IMR-90 (cell line): ENCODE measurements around the gene SLC44A1. TPM values are rescaled to one million over a fixed set of nuclear protein-coding genes. Genes with fewer than 3 reads are reported as not detected.

Experiments used
- ATAC-seq: fragments of 200-7000 bp; cut with Tn5 transposase; 2 replicates; pipeline ENCODE4 v1.9.1; 2020; ENCODE audit warnings: low read depth, mild to moderate bottlenecking, moderate library complexity
- BruUV-seq: library from RNA; stranded (reverse); fragments of 400-500 nt; replicated peaks from 2 replicates; lab custom pipeline; 2021; lab: Mats Ljungman, UMichigan
- CTCF ChIA-PET: fragments of 300-600 bp; formaldehyde crosslinking; extraction: SDS; loops from one replicate; lab custom pipeline; 2021; ENCODE audit warnings: antibody characterized with exemption; lab: Yijun Ruan, JAX
- POLR2A ChIA-PET: fragments of 300-600 bp; sonication (Branson Sonifier 250); formaldehyde crosslinking; loops from one replicate; lab custom pipeline; 2022; ENCODE audit warnings: antibody characterized with exemption; ENCODE audit not compliant: unreplicated experiment; lab: Charles Lee
- DNase-seq: peaks from one replicate; pipeline ENCODE4 v3.0.0; 2013
- H2AFZ ChIP-seq: replicated peaks from 2 replicates; pipeline ENCODE3; 2013; ENCODE audit warnings: low read length, mild to moderate bottlenecking; ENCODE audit not compliant: poor library complexity
- H2AK5ac ChIP-seq: 2 replicates; pipeline ENCODE4 v1.6.1; 2013; ENCODE audit warnings: low read depth, low read length, inconsistent platforms
- H2AK9ac ChIP-seq: replicated peaks from 2 replicates; pipeline ENCODE3; 2013; ENCODE audit warnings: mild to moderate bottlenecking, low read depth, low read length, moderate library complexity; ENCODE audit not compliant: poor library complexity
- H2BK120ac ChIP-seq: 2 replicates; pipeline ENCODE4 v1.6.1; 2013; ENCODE audit warnings: low read depth, low read length, inconsistent platforms
- H2BK15ac ChIP-seq: 3 replicates; pipeline ENCODE4 v1.6.1; 2013; ENCODE audit warnings: low read depth, low read length, inconsistent platforms
- H2BK20ac ChIP-seq: 2 replicates; pipeline ENCODE4 v1.6.1; 2013; ENCODE audit warnings: low read depth, mild to moderate bottlenecking, inconsistent platforms, low read length, moderate library complexity
- H2BK5ac ChIP-seq: 2 replicates; pipeline ENCODE4 v1.6.1; 2013; ENCODE audit warnings: mild to moderate bottlenecking, low read depth, low read length, inconsistent platforms; ENCODE audit not compliant: poor library complexity, severe bottlenecking
- H3K14ac ChIP-seq: replicated peaks from 2 replicates; pipeline ENCODE4 v1.6.1; 2013; ENCODE audit warnings: low read depth, low read length, inconsistent platforms
- H3K18ac ChIP-seq: 2 replicates; pipeline ENCODE4 v1.6.1; 2013; ENCODE audit warnings: low read depth, low read length, control low read depth
- H3K23ac ChIP-seq: 2 replicates; pipeline ENCODE4 v1.6.1; 2013; ENCODE audit warnings: low read depth, low read length, inconsistent platforms
- H3K27ac ChIP-seq: 2 replicates; pipeline ENCODE4 v1.5.1; 2013; ENCODE audit warnings: mild to moderate bottlenecking, control low read depth, low read length; ENCODE audit not compliant: insufficient read depth
- H3K27me3 ChIP-seq: 2 replicates; pipeline ENCODE4 v1.6.1; 2013; ENCODE audit warnings: low read length; ENCODE audit not compliant: control insufficient read depth, insufficient read depth
- H3K36me3 ChIP-seq: 2 replicates; pipeline ENCODE4 v1.6.1; 2013; ENCODE audit warnings: low read length, mixed read lengths; ENCODE audit not compliant: control insufficient read depth, insufficient read depth
- H3K4ac ChIP-seq: 2 replicates; pipeline ENCODE4 v1.6.1; 2013; ENCODE audit warnings: low read depth, low read length, inconsistent platforms
- H3K4me1 ChIP-seq: 2 replicates; pipeline ENCODE4 v1.6.1; 2013; ENCODE audit warnings: low read length, mixed read lengths; ENCODE audit not compliant: control insufficient read depth, insufficient read depth
- H3K4me2 ChIP-seq: 2 replicates; pipeline ENCODE4 v1.6.1; 2013; ENCODE audit warnings: low read depth, mild to moderate bottlenecking, control low read depth, low read length, moderate library complexity
- H3K4me3 ChIP-seq: 2 replicates; pipeline ENCODE4 v1.5.1; 2013; ENCODE audit warnings: low read depth, mild to moderate bottlenecking, control low read depth, low read length, moderate library complexity; ENCODE audit not compliant: insufficient read depth
- H3K56ac ChIP-seq: 2 replicates; pipeline ENCODE4 v1.6.1; 2013; ENCODE audit warnings: low read length, inconsistent platforms; ENCODE audit not compliant: insufficient read depth; ENCODE audit errors: extremely low read depth
- H3K79me1 ChIP-seq, 2 experiments: 2 replicates each; pipeline ENCODE4 v1.6.1; 2013; ENCODE audit warnings: low read length in 2 of 2, inconsistent platforms in 1 of 2, low read depth in 1 of 2
- H3K9ac ChIP-seq: 2 replicates; pipeline ENCODE4 v1.6.1; 2013; ENCODE audit warnings: low read depth, low read length, control low read depth
- H3K9me1 ChIP-seq: 2 replicates; pipeline ENCODE4 v1.6.1; 2013; ENCODE audit warnings: low read length, inconsistent platforms; ENCODE audit not compliant: insufficient read depth
- H3K9me3 ChIP-seq: 2 replicates; pipeline ENCODE4 v1.6.1; 2013; ENCODE audit warnings: low read length; ENCODE audit not compliant: control insufficient read depth, insufficient read depth
- H4K20me1 ChIP-seq: 2 replicates; pipeline ENCODE4 v1.6.1; 2013; ENCODE audit warnings: low read length, inconsistent platforms; ENCODE audit not compliant: insufficient read depth
- H4K5ac ChIP-seq: 2 replicates; pipeline ENCODE4 v1.6.1; 2013; ENCODE audit warnings: mild to moderate bottlenecking, low read depth, low read length, control low read depth
- H4K8ac ChIP-seq, 2 experiments: 2 replicates each; pipeline ENCODE4 v1.6.1; 2013; ENCODE audit warnings: low read depth in 2 of 2, low read length in 2 of 2, control low read depth in 1 of 2, inconsistent platforms in 1 of 2
- H4K91ac ChIP-seq: 2 replicates; pipeline ENCODE4 v1.6.1; 2013; ENCODE audit warnings: low read depth, low read length, inconsistent platforms; ENCODE audit not compliant: insufficient read depth
- BHLHE40 ChIP-seq: fragments of 150-350 bp; IDR thresholded peaks from 2 replicates; pipeline ENCODE4 v1.6.1; 2016; ENCODE audit warnings: mild to moderate bottlenecking, low read depth, low read length
- CEBPB ChIP-seq: IDR thresholded peaks from 2 replicates; pipeline ENCODE4 v1.6.1; 2012; ENCODE audit warnings: low read depth, low read length, improper control_type of control experiment
- CHD1 ChIP-seq: IDR thresholded peaks from 2 replicates; pipeline ENCODE4 v1.6.1; 2012; ENCODE audit warnings: low read depth, low read length, improper control_type of control experiment
- CTCF ChIP-seq: conservative IDR thresholded peaks from 2 replicates; pipeline ENCODE4 v1.5.1; 2012; ENCODE audit warnings: mild to moderate bottlenecking, low read depth, low read length, improper control_type of control experiment
- ELK1 ChIP-seq: fragments of 150-350 bp; IDR thresholded peaks from 2 replicates; pipeline ENCODE4 v1.6.1; 2016; ENCODE audit warnings: low read depth, mild to moderate bottlenecking, low read length, moderate library complexity, borderline replicate concordance
- FOS ChIP-seq: fragments of 150-350 bp; IDR thresholded peaks from 2 replicates; pipeline ENCODE4 v1.6.1; 2016; ENCODE audit warnings: low read depth, low read length
- MAFK ChIP-seq: IDR thresholded peaks from 2 replicates; pipeline ENCODE4 v1.6.1; 2012; ENCODE audit warnings: low read depth, low read length, improper control_type of control experiment
- MAZ ChIP-seq: IDR thresholded peaks from 2 replicates; pipeline ENCODE4 v1.6.1; 2012; ENCODE audit warnings: low read depth, mild to moderate bottlenecking, low read length, improper control_type of control experiment, moderate library complexity, borderline replicate concordance
- MXI1 ChIP-seq: IDR thresholded peaks from 2 replicates; pipeline ENCODE4 v1.6.1; 2012; ENCODE audit warnings: low read depth, mild to moderate bottlenecking, low read length, moderate library complexity, borderline replicate concordance
- NFE2L2 ChIP-seq: fragments of 150-350 bp; IDR thresholded peaks from 2 replicates; pipeline ENCODE4 v1.6.1; 2016; ENCODE audit warnings: low read depth, mild to moderate bottlenecking, low read length
- POLR2A ChIP-seq: IDR thresholded peaks from 2 replicates; pipeline ENCODE4 v1.6.1; 2012; ENCODE audit warnings: mild to moderate bottlenecking, low read depth, low read length
- RAD21 ChIP-seq: IDR thresholded peaks from 2 replicates; pipeline ENCODE4 v1.6.1; 2012; ENCODE audit warnings: low read length, improper control_type of control experiment
- RCOR1 ChIP-seq: IDR thresholded peaks from 2 replicates; pipeline ENCODE4 v1.6.1; 2012; ENCODE audit warnings: mild to moderate bottlenecking, low read length, improper control_type of control experiment; ENCODE audit not compliant: insufficient replicate concordance
- RFX5 ChIP-seq: IDR thresholded peaks from 2 replicates; pipeline ENCODE4 v1.8.0; 2012; ENCODE audit warnings: low read depth, mild to moderate bottlenecking, low read length, moderate library complexity
- SMC3 ChIP-seq: fragments of 150-350 bp; IDR thresholded peaks from 2 replicates; pipeline ENCODE4 v1.6.1; 2016; ENCODE audit warnings: low read depth, mild to moderate bottlenecking, antibody characterized with exemption, low read length, moderate library complexity
- USF2 ChIP-seq: fragments of 150-350 bp; IDR thresholded peaks from 2 replicates; pipeline ENCODE4 v1.6.1; 2017; ENCODE audit warnings: mild to moderate bottlenecking, antibody characterized with exemption, low read length, low read depth
- WGBS, 2 experiments: methylation state at CpG; one replicate each; pipeline versions ENCODE4 v1.1.5 to v1.1.7; 2013; ENCODE audit warnings: missing lambda C conversion rate in 2 of 2; ENCODE audit not compliant: insufficient read length in 1 of 2; ENCODE audit errors: extremely low coverage in 2 of 2; 5-methylcytosine and 5-hydroxymethylcytosine counted together
- dilution Hi-C: fragments of 300-500 bp; cut with HindIII; formaldehyde crosslinking; loops from one replicate; pipeline ENCODE4 v1.14.3; 2018; ENCODE audit warnings: low sequenced_read_pairs; ENCODE audit not compliant: unreplicated experiment
- in situ Hi-C: fragments of 300-500 bp; cut with MboI; formaldehyde crosslinking; loops from 3 replicates; pipeline ENCODE4 v1.14.3; 2019; ENCODE audit warnings: low sequenced_read_pairs, inconsistent platforms, mixed read lengths
- intact Hi-C: fragments of 100-400 bp; cut with micrococcal nuclease; formaldehyde crosslinking; loops from 2 replicates; pipeline ENCODE4 v1.10.0; 2022
- polyA plus RNA-seq, 3 experiments: library from polyadenylated mRNA; depleted of rRNA; stranded (reverse); fragments of >200 nt; gene quantifications; 2 replicates each; pipeline ENCODE4 v1.2.3, GENCODE V29; 2012; ENCODE audit warnings: low replicate concordance in 1 of 3
- total RNA-seq: library from RNA; depleted of rRNA; stranded (reverse); fragments of >200 nt; gene quantifications from 2 replicates; pipeline ENCODE4 v1.2.3, GENCODE V29; 2012

SLC44A1 gene
- total and polyA plus RNA-seq, 2 of the 4 experiments (the other 2 are of a cell fraction), result 5.2 to 21.7 TPM

DNA sequence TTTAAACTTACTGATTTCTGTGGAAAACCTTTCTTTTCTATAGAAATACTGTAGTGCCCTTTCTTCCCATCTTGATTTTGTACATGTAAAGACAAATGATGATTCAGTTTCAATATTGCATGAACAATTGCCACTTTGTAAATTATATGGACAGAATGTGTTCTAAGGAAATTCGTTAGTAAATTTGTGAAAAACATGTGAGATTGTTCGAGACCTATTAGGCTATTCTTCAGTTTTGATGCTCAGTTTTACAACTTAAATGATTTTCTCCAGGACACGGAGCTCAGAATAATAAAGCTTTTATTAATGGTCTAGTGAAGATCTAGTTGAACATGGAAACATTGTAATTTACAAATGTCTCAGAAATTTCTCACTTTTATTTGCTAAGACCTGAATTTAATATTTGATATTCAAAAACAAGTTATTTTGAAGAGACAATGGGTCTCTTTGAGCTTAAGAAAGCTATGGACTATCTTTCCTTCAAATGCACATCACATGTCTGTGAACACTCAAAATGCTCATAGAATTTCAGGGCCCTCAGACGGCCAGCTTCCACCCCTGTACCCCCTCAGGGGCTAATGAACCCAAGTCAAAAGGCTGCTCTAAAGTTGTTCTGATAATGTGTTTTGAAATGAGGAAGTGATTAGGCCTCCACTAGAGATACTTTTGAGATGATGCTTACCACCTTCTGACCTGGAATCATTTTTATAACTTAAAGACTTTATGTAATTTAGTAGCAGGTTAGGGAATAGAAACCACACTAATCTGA, 149.3 kb downstream of the SLC44A1 start:
- Histone ChIP-seq H3K4me1 (peaks cover 3% of the 10 kb centered on the region), H2AK5ac (no peak overlapping the region), H2AFZ (no peak overlapping the region), H3K27ac (no peak overlapping the region), H3K9me1 (no peaks in the 10 kb centered on the region), H2AK9ac (no peak overlapping the region), H3K9ac (no peak overlapping the region), H3K27me3 (no peaks in the 10 kb centered on the region), H4K8ac (no peak overlapping the region), H3K14ac (no peak overlapping the region), H4K20me1 (no peaks in the 10 kb centered on the region), H3K4me3 (no peak overlapping the region), H3K9me3 (no peaks in the 10 kb centered on the region), H3K23ac (no peak overlapping the region), H3K56ac (no peak overlapping the region), H2BK15ac (no peak overlapping the region), H4K91ac (no peak overlapping the region), H3K18ac (no peak overlapping the region), H2BK5ac (no peak overlapping the region), H2BK120ac (no peak overlapping the region), H3K4me2 (no peak overlapping the region), H3K36me3 (no peaks in the 10 kb centered on the region; the same call in 1 of the 2 replicates), H3K4ac (no peak overlapping the region), H3K79me1 (no peaks in the 10 kb centered on the region), H4K5ac (no peak overlapping the region), H2BK20ac (no peak overlapping the region)
- TF ChIP-seq RFX5 (no peak), CHD1 (no peak), CEBPB (no peak), MAFK (no peak), CTCF (no peak), BHLHE40 (no peak), MAZ (no peak), MXI1 (no peak), USF2 (no peak), RCOR1 (no peak), NFE2L2 (no peak), POLR2A (no peak), RAD21 (no peak), FOS (no peak), ELK1 (no peak), SMC3 (no peak)
- intact Hi-C loops (no loop called here), dilution Hi-C loops (no loop called here), in situ Hi-C loops (loop anchor here (25.0 kb wide), 1 partner anchor 94 kb away; no protein-coding TSS in a partner anchor)
- no TSS peak for BruUV-seq
- WGBS, 2 experiments, result no CpG with 5 or more reads among the region's 4 CpGs
- ATAC-seq (no peak), DNase-seq (no peak)
- ChIA-PET POLR2A (no interaction called here), CTCF (no interaction called here)
